Muscle layer of colon (tissue), 2 donors: ENCODE measurements around the gene C10orf67.
"Not testable (repeated sequence)": the region's sequence is repeated elsewhere in the genome, so short reads cannot be mapped to it uniquely, and the experiment has no call there.

ENCODE experiments used
- H3K27ac ChIP-seq: one replicate; pipeline ENCODE4 v1.7.0; 2013; ENCODE audit warnings: low read depth, mild to moderate bottlenecking, low read length, moderate library complexity
- H3K27me3 ChIP-seq, 2 donors: one replicate each; pipeline ENCODE4 v1.7.0; 2013; ENCODE audit warnings: low read length in 2 of 2, mild to moderate bottlenecking in 2 of 2; ENCODE audit not compliant: insufficient read depth in 2 of 2, control insufficient read depth in 1 of 2
- H3K36me3 ChIP-seq: one replicate; pipeline ENCODE4 v1.7.0; 2013; ENCODE audit warnings: mild to moderate bottlenecking, low read length; ENCODE audit not compliant: insufficient read depth
- H3K4me1 ChIP-seq: one replicate; pipeline ENCODE4 v1.7.0; 2013; ENCODE audit warnings: mild to moderate bottlenecking, low read length; ENCODE audit not compliant: insufficient read depth
- H3K4me3 ChIP-seq, 2 donors: one replicate each; pipeline ENCODE4 v1.7.0; 2013; ENCODE audit warnings: low read length in 2 of 2, low read depth in 1 of 2, mild to moderate bottlenecking in 1 of 2, moderate library complexity in 1 of 2
- H3K9ac ChIP-seq: one replicate; pipeline ENCODE4 v1.7.0; 2013; ENCODE audit warnings: low read length
- H3K9me3 ChIP-seq: one replicate; pipeline ENCODE4 v1.7.0; 2013; ENCODE audit warnings: mild to moderate bottlenecking, low read length
- donor health status: abdominal sarcoma.
- donor health status: Adenocarcinoma of cecum.

C10orf67 gene

DNA sequence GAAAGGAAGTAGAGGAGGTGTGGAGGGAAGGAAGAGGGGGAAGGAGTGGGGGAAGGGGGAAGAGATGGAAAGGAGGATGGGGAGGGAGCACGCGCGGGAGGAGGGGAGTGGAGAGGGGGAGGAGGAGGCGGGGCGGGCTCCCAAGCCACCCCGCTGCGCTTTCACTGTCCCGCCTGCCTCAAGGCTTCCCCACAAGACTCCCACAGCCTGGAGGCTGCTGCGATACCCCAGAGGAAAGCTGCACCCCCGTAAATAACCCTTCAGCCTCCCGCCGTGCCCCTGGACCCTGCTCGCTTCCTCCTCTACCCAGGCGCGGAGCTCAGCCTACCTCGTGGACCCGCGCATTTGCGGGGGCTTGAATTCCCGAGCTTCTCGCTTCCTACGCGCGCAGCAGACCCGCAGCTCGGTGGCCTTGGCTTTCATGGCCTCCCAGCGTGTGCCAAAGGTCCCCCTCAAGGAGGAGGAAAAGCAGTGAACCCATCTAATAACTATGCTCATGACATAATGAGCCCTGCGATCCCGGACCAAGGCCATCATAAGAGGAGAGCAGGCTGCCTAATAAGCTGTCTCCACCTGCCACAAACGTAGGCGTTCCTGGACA is at the start of gene C10orf67:
C10orf67 (minus strand) TSS at position 557 of the 601 bp plus-strand sequence; CDS start at position 534, 23 bp downstream.
- peak within 1 kb of the TSS; percentile 54 to 78 for H3K4me3 ChIP-seq
- H3K27ac ChIP-seq: no peak within 1 kb of the TSS
- H3K27me3 ChIP-seq: peaks cover 0 to 4% of the 10 kb centered on the region in 2 donors
- no peaks in the 10 kb centered on the region for H3K36me3 ChIP-seq
- no peaks in the 10 kb centered on the region for H3K9me3 ChIP-seq
- no peak within 1 kb of the TSS for H3K9ac ChIP-seq
- H3K4me1 ChIP-seq: no peaks in the 10 kb centered on the region

DNA sequence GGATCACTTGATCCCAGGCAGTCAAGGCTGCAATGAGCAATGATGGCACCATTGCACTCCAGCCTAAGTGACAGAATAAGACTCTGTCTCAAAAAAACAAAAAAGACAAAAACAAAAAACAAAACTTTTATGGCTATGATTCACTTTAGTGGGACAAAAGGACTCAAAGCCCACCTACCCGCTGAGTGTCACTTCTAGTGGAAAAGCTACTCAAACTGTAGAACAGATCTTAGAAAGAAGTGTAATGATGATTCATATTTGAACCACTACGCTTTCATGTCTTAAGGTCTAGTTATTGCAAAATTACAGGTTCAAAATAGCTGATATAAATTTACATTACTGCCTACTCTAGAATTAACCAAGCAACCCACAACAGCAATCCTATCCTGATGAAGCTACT is 47.2 kb upstream of the C10orf67 start:
- no peak overlapping the region for H3K4me3 ChIP-seq
- H3K4me1 ChIP-seq: no peaks in the 10 kb centered on the region
- no peaks in the 10 kb centered on the region for H3K27me3 ChIP-seq
- H3K9me3 ChIP-seq: no peaks in the 10 kb centered on the region
- H3K9ac ChIP-seq: no peak overlapping the region
- no peak overlapping the region for H3K27ac ChIP-seq
- H3K36me3 ChIP-seq: no peaks in the 10 kb centered on the region

DNA sequence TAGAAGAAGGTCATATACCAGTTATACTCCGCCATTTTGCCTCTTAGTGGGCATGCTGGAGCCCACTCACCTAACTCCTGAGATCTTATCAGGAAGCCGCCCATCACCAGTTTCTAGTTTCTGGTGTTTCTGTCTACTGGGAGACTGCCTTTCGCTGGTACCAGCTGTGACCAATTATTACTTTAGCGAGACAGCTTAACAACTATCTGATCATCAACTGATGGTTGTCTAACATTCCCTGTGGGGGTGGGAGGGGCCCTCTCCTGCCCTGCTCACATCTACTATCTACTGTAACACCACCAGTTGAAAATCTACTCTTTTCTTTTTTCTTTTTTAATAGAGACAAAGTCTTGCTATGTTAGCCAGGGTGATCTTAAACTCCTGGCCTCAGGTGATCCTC is 46.2 kb upstream of the C10orf67 start:
- Histone ChIP-seq H3K36me3 (no peaks in the 10 kb centered on the region), H3K27me3 (no peaks in the 10 kb centered on the region), H3K4me3 (no peak overlapping the region), H3K9ac (no peak overlapping the region), H3K4me1 (no peaks in the 10 kb centered on the region), H3K27ac (no peak overlapping the region), H3K9me3 (no peaks in the 10 kb centered on the region)

DNA sequence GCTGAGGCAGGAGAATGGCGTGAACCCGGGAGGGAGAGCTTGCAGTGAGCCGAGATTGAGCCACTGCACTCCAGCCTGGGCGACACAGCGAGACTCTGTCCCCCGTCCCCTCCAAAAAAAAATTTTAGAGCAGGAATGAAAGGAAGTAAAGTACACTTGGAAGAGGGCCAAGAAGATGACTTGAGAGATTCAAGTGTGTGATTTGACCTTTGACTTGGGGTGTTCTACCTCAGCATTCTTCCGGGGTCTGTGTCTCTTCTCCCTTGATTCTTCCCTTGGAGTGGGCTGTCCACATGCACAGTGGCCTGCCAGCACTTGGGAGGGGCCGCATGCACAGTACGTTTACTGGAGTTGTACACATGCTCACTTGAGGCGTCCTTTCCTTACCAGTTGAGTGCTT is 45.8 kb upstream of the C10orf67 start:
- not testable (repeated sequence) for H3K4me3 ChIP-seq, H3K27me3 ChIP-seq, H3K27ac ChIP-seq, H3K9me3 ChIP-seq, H3K9ac ChIP-seq, H3K4me1 ChIP-seq, H3K36me3 ChIP-seq

DNA sequence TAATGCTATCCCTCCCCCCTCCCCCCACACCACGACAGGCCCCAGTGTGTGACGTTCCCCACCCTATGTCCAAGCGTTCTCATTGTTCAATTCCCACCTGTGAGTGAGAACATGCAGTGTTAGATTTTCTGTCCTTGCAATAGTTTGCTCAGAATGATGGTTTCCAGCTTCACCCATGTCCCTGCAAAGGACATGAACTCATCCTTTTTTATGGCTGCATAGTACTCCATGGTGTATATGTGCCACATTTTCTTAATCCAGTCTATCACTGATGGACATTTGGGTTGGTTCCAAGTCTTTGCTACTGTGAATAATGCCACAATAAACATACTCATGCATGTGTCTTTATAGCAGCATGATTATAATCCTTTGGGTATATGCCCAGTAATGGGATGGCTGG is 42.9 kb upstream of the C10orf67 start:
- not testable (repeated sequence) for H3K9me3 ChIP-seq, H3K4me3 ChIP-seq, H3K36me3 ChIP-seq, H3K4me1 ChIP-seq, H3K27ac ChIP-seq, H3K27me3 ChIP-seq, H3K9ac ChIP-seq

DNA sequence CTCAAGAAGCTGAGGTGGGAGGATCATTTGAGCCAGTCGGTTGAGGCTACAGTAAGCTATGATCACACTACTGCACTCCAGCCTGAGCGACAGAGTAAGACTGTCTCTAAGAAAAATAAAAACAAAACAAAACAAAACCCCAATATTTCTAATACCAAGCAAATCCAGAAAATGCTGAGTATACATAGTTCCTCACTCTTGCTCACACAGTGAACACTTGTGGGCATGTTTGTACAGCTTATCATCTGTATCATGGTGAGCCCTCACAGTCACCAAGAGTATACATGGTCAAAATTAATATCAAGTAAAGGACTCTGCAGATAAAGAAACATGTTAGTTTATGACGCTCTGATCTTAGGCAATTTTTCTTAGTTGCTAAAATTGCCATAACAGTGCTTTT is 41.5 kb upstream of the C10orf67 start:
- Histone ChIP-seq H3K9me3 (no peaks in the 10 kb centered on the region), H3K4me1 (no peaks in the 10 kb centered on the region), H3K27ac (no peak overlapping the region), H3K4me3 (no peak overlapping the region), H3K9ac (no peak overlapping the region), H3K27me3 (no peaks in the 10 kb centered on the region), H3K36me3 (no peaks in the 10 kb centered on the region)

DNA sequence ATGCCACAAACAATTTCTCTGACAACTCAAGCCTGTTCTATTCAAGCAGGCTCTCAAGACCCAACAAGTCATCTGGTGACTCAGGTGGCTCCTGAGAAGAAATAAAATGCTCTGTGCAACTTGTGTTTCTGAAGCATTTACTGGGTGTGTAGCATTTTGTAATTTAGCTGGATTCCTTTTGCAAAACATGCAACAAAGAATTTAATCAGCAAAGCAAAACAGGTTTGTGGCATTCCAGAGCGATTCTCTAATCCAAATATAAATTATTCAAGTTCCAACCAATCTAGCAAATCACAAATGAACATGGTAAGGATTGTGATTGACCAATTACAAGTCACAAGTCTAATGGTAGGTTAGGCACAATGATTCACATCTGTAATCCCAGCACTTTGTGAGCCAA is 39.8 kb upstream of the C10orf67 start:
- no peak overlapping the region for H3K4me3 ChIP-seq
- H3K27ac ChIP-seq: no peak overlapping the region
- H3K9ac ChIP-seq: no peak overlapping the region

DNA sequence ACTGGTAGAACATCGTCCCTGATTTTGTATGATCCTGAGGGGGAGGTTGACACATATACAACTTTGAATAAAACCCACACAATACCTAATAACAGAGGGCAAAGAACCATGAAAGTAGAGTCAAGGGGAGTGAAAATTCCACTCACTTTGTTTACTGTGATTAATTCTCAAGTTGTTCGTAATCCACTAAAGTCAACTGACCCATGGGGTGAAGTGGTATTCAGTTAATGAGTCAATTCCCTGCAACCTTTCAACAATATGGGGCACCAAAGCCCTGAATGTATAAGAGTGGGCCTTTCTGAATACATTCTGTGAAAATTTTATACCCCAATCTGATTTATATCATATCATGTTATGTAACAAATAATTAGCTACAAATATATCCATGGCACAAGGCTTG is 39.0 kb upstream of the C10orf67 start:
- Histone ChIP-seq H3K9me3 (no peaks in the 10 kb centered on the region), H3K36me3 (no peaks in the 10 kb centered on the region), H3K4me1 (no peaks in the 10 kb centered on the region), H3K9ac (no peak overlapping the region), H3K27me3 (no peaks in the 10 kb centered on the region), H3K27ac (no peak overlapping the region), H3K4me3 (no peak overlapping the region)

More for the DNA sequence above, 39.8 kb upstream of the C10orf67 start:
- H3K36me3 ChIP-seq: no peaks in the 10 kb centered on the region
- no peaks in the 10 kb centered on the region for H3K27me3 ChIP-seq
- no peaks in the 10 kb centered on the region for H3K4me1 ChIP-seq
- no peaks in the 10 kb centered on the region for H3K9me3 ChIP-seq

DNA sequence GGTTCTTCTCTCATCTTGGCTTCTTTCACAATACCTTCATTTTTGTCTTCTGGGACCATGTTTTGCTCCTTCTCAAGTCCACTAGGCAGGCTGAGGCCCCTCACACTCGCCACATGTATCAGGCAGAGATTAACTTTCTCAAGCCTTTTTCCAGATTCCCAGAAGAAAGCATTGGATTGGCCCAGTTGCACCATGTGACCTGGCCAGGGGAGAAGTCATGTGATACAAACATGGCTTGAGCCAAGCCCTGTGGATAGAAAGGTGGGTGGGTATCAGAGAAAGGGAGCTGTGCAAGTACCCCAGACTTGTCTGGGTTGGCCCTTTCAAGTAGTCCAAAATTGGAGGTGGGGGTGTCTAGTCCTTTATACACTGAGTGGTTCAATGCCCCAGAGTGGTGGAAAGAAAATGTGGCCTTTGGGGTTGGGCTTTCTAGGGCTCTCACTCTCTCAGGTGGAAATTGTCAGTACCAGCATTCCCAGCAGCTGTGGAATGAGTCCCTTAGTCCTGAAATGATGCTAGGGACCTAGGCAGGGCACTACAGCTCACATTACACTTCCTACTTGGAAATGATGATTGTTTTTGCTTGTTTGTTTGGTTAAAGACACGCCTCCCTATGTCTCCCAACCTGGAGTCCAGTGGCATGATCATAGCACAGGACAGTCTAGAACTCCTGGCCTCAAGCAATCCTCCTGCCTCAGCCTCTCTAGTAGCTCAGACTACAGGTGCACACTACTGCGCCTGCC is 36.9 kb upstream of the C10orf67 start:
- H3K4me1 ChIP-seq: no peaks in the 10 kb centered on the region
- H3K9me3 ChIP-seq: no peaks in the 10 kb centered on the region
- no peak overlapping the region for H3K4me3 ChIP-seq
- no peaks in the 10 kb centered on the region for H3K27me3 ChIP-seq
- no peaks in the 10 kb centered on the region for H3K36me3 ChIP-seq
- no peak overlapping the region for H3K9ac ChIP-seq
- no peak overlapping the region for H3K27ac ChIP-seq

DNA sequence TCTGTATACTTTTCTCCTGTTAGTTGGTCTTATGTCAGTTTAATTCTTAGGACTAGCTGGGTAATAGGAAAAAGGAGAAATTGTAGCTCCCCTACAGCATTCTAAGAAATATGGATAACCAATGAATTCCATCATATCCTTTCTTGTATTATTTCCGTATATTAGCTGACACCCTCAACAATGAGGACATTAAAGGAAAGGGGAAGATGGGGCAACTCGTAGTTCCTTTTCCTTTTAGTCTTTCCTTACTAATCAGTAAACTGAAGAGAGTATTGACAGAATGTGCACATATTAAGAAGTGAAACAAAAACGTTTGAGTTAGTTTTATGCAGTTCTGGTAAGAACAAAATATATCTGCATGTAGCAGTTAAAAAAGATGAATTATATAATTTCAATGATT is 35.1 kb upstream of the C10orf67 start:
- H3K27me3 ChIP-seq: no peaks in the 10 kb centered on the region
- H3K9ac ChIP-seq: no peak overlapping the region
- H3K36me3 ChIP-seq: no peaks in the 10 kb centered on the region
- H3K4me3 ChIP-seq: no peak overlapping the region
- H3K4me1 ChIP-seq: no peaks in the 10 kb centered on the region
- H3K27ac ChIP-seq: no peak overlapping the region
- no peaks in the 10 kb centered on the region for H3K9me3 ChIP-seq

DNA sequence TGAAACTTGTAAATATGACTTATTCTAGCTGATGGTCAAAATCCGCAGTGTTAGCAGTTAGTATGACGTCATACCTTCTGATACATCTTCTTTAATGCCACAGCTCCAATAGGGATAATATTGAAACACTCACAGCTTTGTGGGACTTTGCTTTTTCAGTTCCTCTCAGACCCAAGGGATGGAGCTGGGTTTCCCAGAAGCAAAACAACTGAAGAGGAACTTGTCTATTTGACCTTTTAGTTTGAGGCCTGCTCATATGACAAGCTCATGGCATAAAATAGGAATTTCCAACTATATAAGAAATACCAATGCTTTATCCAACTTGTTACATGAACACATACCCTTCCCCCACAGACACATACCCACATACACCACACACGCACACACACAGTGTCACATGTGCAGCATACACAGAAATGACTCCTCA is 31.6 kb upstream of the C10orf67 start:
- H3K27ac ChIP-seq: no peak overlapping the region

DNA sequence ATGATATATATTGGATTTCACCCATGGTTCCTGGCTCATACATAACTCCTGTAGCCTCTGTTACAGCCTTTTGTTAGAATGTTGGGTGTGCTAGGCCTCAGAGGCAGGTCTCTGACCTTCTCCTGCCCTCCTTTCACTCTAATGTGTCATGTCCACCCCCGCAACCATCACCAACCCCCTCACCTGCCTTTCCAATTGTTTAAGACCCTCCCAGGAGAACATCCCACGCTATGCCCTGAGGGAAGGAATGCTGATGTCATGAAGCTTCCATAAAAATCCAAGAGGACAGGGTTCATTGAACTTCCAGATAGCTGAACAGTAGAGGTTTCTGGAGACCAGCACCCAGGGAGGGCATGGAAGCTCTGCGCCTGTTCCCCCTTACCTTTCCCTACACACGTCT is 30.8 kb upstream of the C10orf67 start:
- Histone ChIP-seq H3K27me3 (no peaks in the 10 kb centered on the region), H3K9ac (no peak overlapping the region), H3K9me3 (no peaks in the 10 kb centered on the region), H3K36me3 (no peaks in the 10 kb centered on the region), H3K4me3 (no peak overlapping the region), H3K27ac (no peak overlapping the region), H3K4me1 (no peaks in the 10 kb centered on the region)

More for the DNA sequence above, 31.6 kb upstream of the C10orf67 start:
- no peaks in the 10 kb centered on the region for H3K9me3 ChIP-seq
- no peak overlapping the region for H3K9ac ChIP-seq
- no peaks in the 10 kb centered on the region for H3K36me3 ChIP-seq
- H3K4me1 ChIP-seq: no peaks in the 10 kb centered on the region
- no peak overlapping the region for H3K4me3 ChIP-seq
- H3K27me3 ChIP-seq: no peaks in the 10 kb centered on the region
